Neural progenitor cell (in vitro differentiated cells): ENCODE results near the gene BORCS8. TPM values are rescaled to one million over a fixed set of nuclear protein-coding genes. Genes with fewer than 3 reads are reported as not detected.

Experiments used
- DNase-seq: peaks from one replicate; pipeline ENCODE4 v3.0.0-alpha.2; 2016; ENCODE audit warnings: low spot score
- H2AFZ ChIP-seq: fragments of 200-600 bp; sonication (generic); replicated peaks from 2 replicates; pipeline ENCODE4 v1.6.1; 2016; ENCODE audit warnings: antibody characterized with exemption
- H3F3A ChIP-seq: fragments of 200-600 bp; sonication (generic); 2 replicates; pipeline ENCODE4 v1.6.1; 2016; ENCODE audit warnings: antibody characterized with exemption, low read depth
- H3K27ac ChIP-seq: fragments of 200-600 bp; sonication (generic); 2 replicates; pipeline ENCODE4 v1.5.1; 2016; ENCODE audit warnings: mild to moderate bottlenecking
- H3K27me3 ChIP-seq: fragments of 200-600 bp; sonication (generic); 2 replicates; pipeline ENCODE4 v1.6.1; 2016; ENCODE audit warnings: mild to moderate bottlenecking, moderate library complexity
- H3K36me3 ChIP-seq: fragments of 200-600 bp; sonication (generic); 2 replicates; pipeline ENCODE4 v1.5.1; 2016
- H3K4me1 ChIP-seq: fragments of 200-600 bp; sonication (generic); 2 replicates; pipeline ENCODE4 v1.6.1; 2016; ENCODE audit warnings: mixed run types
- H3K4me2 ChIP-seq: fragments of 200-600 bp; sonication (generic); 2 replicates; pipeline ENCODE4 v1.6.1; 2016
- H3K4me3 ChIP-seq: fragments of 200-600 bp; sonication (generic); 2 replicates; pipeline ENCODE4 v1.5.1; 2016
- H3K79me2 ChIP-seq: fragments of 200-600 bp; sonication (generic); 2 replicates; pipeline ENCODE4 v1.6.1; 2016; ENCODE audit warnings: low read depth
- H3K9ac ChIP-seq: fragments of 200-600 bp; sonication (generic); 2 replicates; pipeline ENCODE4 v1.6.1; 2016
- H3K9me3 ChIP-seq: fragments of 200-600 bp; sonication (generic); 2 replicates; pipeline ENCODE4 v1.5.1; 2016; ENCODE audit warnings: low read depth
- H4K20me1 ChIP-seq: fragments of 200-600 bp; sonication (generic); 2 replicates; pipeline ENCODE4 v1.6.1; 2016; ENCODE audit warnings: low read depth
- H3K27ac Mint-ChIP-seq: 3 replicates; pipeline ENCODE4 v1.8.0; 2021; ENCODE audit warnings: mixed read lengths
- H3K27me3 Mint-ChIP-seq: 2 replicates; pipeline ENCODE4 v1.8.0; 2022; ENCODE audit warnings: low read depth, mild to moderate bottlenecking, inconsistent platforms, moderate library complexity, mixed read lengths; ENCODE audit not compliant: insufficient read depth
- H3K36me3 Mint-ChIP-seq: 3 replicates; pipeline ENCODE4 v1.8.0; 2021; ENCODE audit warnings: mixed read lengths
- H3K4me1 Mint-ChIP-seq: 3 replicates; pipeline ENCODE4 v1.8.0; 2021; ENCODE audit warnings: mixed read lengths
- H3K4me3 Mint-ChIP-seq: 3 replicates; pipeline ENCODE4 v1.8.0; 2021; ENCODE audit warnings: mild to moderate bottlenecking, moderate library complexity, mixed read lengths
- H3K9me3 Mint-ChIP-seq: 3 replicates; pipeline ENCODE4 v1.8.0; 2020; ENCODE audit warnings: mixed read lengths
- CTCF ChIP-seq: fragments of 200-600 bp; sonication (generic); IDR thresholded peaks from 2 replicates; pipeline ENCODE4 v1.5.1; 2017; ENCODE audit warnings: antibody characterized with exemption, mild to moderate bottlenecking
- EZH2 ChIP-seq: fragments of 200-600 bp; sonication (generic); IDR thresholded peaks from 2 replicates; pipeline ENCODE4 v1.6.1; 2017; ENCODE audit warnings: antibody characterized with exemption, mild to moderate bottlenecking, moderate library complexity
- EZH2phosphoT487 ChIP-seq: fragments of 200-600 bp; sonication (generic); IDR thresholded peaks from 2 replicates; pipeline ENCODE4 v1.6.1; 2017; ENCODE audit warnings: antibody characterized with exemption
- total RNA-seq: library from RNA; depleted of rRNA; stranded (reverse); fragments of >200 nt; gene quantifications from 2 replicates; pipeline ENCODE4 v1.2.3, GENCODE V29; 2015; ENCODE audit warnings: low replicate concordance

BORCS8 gene
- total RNA-seq, 1 donor from 2014 or later: 6.3 TPM

- H3F3A ChIP-seq: peaks cover 24% of the 10 kb centered on the region
- H3K9ac ChIP-seq: no peak overlapping the region
- H3K4me3 Mint-ChIP-seq: peak overlapping the region; percentile 67
- no peak overlapping the region for H2AFZ ChIP-seq
- H3K27me3 ChIP-seq: peaks cover 92% of the 10 kb centered on the region
- peaks cover 3% of the 10 kb centered on the region for H3K9me3 Mint-ChIP-seq
- H3K27me3 Mint-ChIP-seq: peaks cover 37% of the 10 kb centered on the region
- no peaks in the 10 kb centered on the region for H3K4me1 ChIP-seq
- peaks cover 15% of the 10 kb centered on the region for H3K4me1 Mint-ChIP-seq
- TF ChIP-seq EZH2phosphoT487: no peak
- TF ChIP-seq CTCF: no peak
- TF ChIP-seq EZH2: no peak
- peak overlapping the region; percentile 18 for H3K4me2 ChIP-seq
- no peak overlapping the region for H3K4me3 ChIP-seq
- H3K27ac ChIP-seq: no peak overlapping the region
- no peaks in the 10 kb centered on the region for H3K9me3 ChIP-seq
- H3K36me3 Mint-ChIP-seq: peaks cover 2% of the 10 kb centered on the region
- no peaks in the 10 kb centered on the region for H3K36me3 ChIP-seq
- no peaks in the 10 kb centered on the region for H3K79me2 ChIP-seq
- H3K27ac Mint-ChIP-seq: no peak overlapping the region
- peaks cover 7% of the 10 kb centered on the region for H4K20me1 ChIP-seq
- DNase-seq: no peak
Observed at GRCh38 chr19:19207637-19208572, 16.0 kb upstream of the BORCS8 start.

DNA sequence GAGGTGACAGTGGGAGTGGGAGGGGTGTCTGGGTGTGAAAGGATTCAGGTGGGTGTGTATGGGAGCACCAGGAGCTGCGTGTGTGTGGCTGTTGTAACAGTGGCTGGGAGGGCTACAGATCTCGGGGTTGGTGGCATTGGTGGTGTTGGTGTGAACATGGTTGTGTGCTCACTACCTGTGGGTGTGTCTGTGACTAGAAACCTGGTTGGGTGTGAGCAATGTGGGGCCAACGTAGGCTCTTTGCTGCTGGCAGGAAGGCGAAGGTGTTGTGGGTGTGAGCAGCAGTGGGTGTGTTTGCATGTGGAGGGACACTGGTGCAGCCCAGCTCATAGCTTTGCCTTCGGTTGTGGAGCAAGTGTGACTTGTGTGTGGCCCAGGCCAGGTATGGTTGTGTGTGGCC is 15.0 kb upstream of the BORCS8 start:
- Histone ChIP-seq H3K36me3 (no peaks in the 10 kb centered on the region), H3K27ac (no peak overlapping the region), H3K27me3 (peaks cover 82% of the 10 kb centered on the region), H4K20me1 (peaks cover 4% of the 10 kb centered on the region), H3K9ac (no peak overlapping the region), H3K4me2 (no peak overlapping the region), H3F3A (peaks cover 26% of the 10 kb centered on the region), H3K9me3 (no peaks in the 10 kb centered on the region), H3K4me3 (no peak overlapping the region), H2AFZ (no peak overlapping the region), H3K4me1 (peaks cover 4% of the 10 kb centered on the region), H3K79me2 (no peaks in the 10 kb centered on the region)
- Mint-ChIP-seq H3K4me3 (peak overlapping the region; percentile 20), H3K27me3 (peaks cover 32% of the 10 kb centered on the region), H3K36me3 (peaks cover 2% of the 10 kb centered on the region), H3K9me3 (peaks cover 3% of the 10 kb centered on the region), H3K4me1 (peaks cover 23% of the 10 kb centered on the region), H3K27ac (no peak overlapping the region)
- no peak for DNase-seq
- TF ChIP-seq EZH2phosphoT487 (no peak), CTCF (no peak), EZH2 (no peak)

DNA sequence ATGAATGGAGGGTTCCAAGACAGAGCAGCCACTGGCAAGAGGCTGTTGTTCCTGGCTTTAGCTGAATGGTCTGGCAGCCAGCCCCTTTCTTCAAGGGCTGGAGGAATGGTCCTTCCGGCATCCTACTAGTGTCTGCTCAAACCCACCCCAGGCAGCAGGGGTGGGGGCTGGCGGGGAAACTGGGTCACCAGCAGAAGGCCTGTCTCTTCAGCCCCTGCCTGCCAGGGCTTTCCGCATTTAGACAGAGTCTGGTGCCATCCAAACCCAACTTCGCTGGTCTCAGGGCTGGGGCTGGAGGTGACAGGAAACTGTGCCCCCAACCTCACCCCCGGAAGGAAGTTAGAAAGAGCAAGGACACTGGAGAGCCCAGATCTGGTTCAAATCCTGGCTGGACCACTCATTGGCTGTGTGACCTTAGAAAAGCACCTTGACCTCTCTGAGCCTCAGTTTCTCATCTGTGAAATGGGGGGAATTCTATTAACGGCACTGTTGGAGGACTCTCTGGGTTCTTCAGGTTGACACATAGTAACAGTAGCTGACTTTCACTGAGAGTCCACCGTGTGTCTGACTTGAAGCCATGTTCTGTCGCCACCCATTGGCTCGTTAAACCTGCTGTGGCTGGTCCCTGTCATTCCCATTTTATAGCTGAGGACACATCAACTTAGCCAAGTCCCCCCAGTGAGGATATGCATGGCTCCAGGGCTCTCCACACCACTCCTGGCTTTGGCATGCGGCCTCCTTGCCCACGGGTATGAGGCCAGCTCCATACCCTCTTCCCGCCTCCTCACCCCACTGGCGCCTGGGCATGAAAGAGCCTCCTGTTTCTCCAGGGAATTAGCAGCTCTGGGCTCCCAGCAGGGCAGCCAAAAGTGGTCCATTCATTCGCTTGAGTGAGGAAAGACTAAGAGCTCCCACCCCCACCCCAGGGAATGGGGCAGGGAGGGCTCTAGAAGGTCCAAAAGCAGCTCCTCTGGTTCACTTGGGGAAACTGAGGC is 13.8 kb upstream of the BORCS8 start:
- Histone ChIP-seq H3F3A (peaks cover 26% of the 10 kb centered on the region), H3K4me3 (no peak overlapping the region), H3K4me2 (peak overlapping the region; percentile 41), H3K4me1 (peaks cover 4% of the 10 kb centered on the region), H3K36me3 (no peaks in the 10 kb centered on the region), H3K27me3 (peaks cover 70% of the 10 kb centered on the region), H3K79me2 (no peaks in the 10 kb centered on the region), H3K9ac (no peak overlapping the region), H2AFZ (no peak overlapping the region), H3K9me3 (no peaks in the 10 kb centered on the region), H4K20me1 (peaks cover 4% of the 10 kb centered on the region), H3K27ac (no peak overlapping the region)
- peaks cover 25% of the 10 kb centered on the region for H3K27me3 Mint-ChIP-seq
- no peak overlapping the region for H3K4me3 Mint-ChIP-seq
- TF ChIP-seq CTCF: no peak
- no peak for TF ChIP-seq EZH2phosphoT487
- no peak for TF ChIP-seq EZH2
- H3K36me3 Mint-ChIP-seq: peaks cover 2% of the 10 kb centered on the region
- H3K27ac Mint-ChIP-seq: peak overlapping the region; percentile 11
- peaks cover 3% of the 10 kb centered on the region for H3K9me3 Mint-ChIP-seq
- no peak for DNase-seq
- peaks cover 23% of the 10 kb centered on the region for H3K4me1 Mint-ChIP-seq
